Activated naive CD4-positive, alpha-beta T cell treated with anti-CD3 and anti-CD28 coated beads for 36 hours (primary cell): ENCODE measurements around the gene SOWAHC. TPM values are rescaled to one million over a fixed set of nuclear protein-coding genes. Genes with fewer than 3 reads are reported as not detected.
"Not testable (repeated sequence)": the region's sequence is repeated elsewhere in the genome, so short reads cannot be mapped to it uniquely, and the experiment has no call there.

Experiments used
- CTCF ChIA-PET: fragments of 350-600 bp; sonication (Branson Sonifier 250); formaldehyde crosslinking; loops from one replicate; lab custom pipeline; 2021; ENCODE audit warnings: antibody characterized with exemption; lab: Charles Lee
- DNase-seq: peaks from one replicate; pipeline ENCODE4 v3.0.0-alpha.2; 2020
- H3K27ac Mint-ChIP-seq: one replicate; pipeline ENCODE4 v1.8.0; 2021; ENCODE audit warnings: mild to moderate bottlenecking, mixed read lengths
- H3K27me3 Mint-ChIP-seq: one replicate; pipeline ENCODE4 v1.8.0; 2021; ENCODE audit warnings: low read depth, mixed read lengths
- H3K36me3 Mint-ChIP-seq: one replicate; pipeline ENCODE4 v1.8.0; 2021; ENCODE audit warnings: low read depth, mixed read lengths
- H3K4me1 Mint-ChIP-seq: one replicate; pipeline ENCODE4 v1.8.0; 2021; ENCODE audit warnings: low read depth, mixed read lengths
- H3K4me3 Mint-ChIP-seq: one replicate; pipeline ENCODE4 v1.8.0; 2021; ENCODE audit warnings: mild to moderate bottlenecking, moderate library complexity, mixed read lengths
- H3K9me3 Mint-ChIP-seq: one replicate; pipeline ENCODE4 v1.8.0; 2021; ENCODE audit warnings: mixed read lengths
- intact Hi-C: fragments of 100-400 bp; cut with micrococcal nuclease; formaldehyde crosslinking; loops from one replicate; pipeline ENCODE4 v1.15.1; 2023
- total RNA-seq, 2 experiments: library from RNA; stranded (reverse); gene quantifications; one replicate each; pipeline ENCODE4 v1.2.3, GENCODE V29; 2021

The SOWAHC gene
- total RNA-seq, 2 experiments from 2014 or later: 0.38 to 0.44 TPM

DNA sequence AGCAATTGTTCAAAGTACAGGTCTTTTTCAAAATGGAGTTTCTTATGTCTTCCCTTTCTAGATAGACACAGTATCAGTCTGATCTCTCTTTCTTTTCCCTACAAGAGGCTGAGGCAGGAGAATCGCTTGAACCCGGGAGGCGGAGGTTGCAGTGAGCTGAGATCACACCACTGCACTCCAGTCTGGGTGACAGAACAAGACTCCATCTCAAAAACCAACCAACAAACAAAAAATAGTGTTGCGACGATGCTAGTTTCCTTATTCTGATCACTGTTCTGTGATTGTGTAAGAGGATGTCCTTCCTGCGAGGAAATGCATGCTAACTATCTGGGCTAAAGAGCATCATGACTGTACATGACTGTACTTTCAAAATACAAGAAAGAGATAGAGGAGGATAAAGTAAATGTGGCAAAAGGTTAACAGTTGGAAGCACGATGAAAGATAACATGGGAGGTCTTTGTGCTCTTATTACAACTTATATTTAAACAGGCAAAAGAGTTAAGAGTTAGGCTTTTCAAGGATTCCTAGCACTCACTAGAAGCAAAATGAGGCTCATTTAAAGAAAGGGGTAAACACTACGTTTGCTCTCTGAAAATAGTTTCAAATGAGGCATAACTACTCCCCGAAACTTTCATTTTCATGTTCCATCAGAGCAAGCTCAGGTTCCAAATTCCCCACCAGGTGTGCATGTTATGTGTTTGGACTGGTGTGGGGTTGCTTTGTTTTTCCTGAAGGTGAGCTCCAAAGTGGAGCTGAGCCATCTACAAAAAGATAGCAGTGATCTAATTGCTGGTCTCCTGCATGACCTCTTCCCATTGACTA is 23.8 kb downstream of the SOWAHC start:
- CTCF ChIA-PET: interaction anchor here (0.6 kb wide), 1 partner anchor 79 kb away, joined by 3 read pairs; no protein-coding TSS in a partner anchor
- Mint-ChIP-seq H3K4me1 (peaks cover 11% of the 10 kb centered on the region), H3K4me3 (no peak overlapping the region), H3K27me3 (no peaks in the 10 kb centered on the region), H3K9me3 (no peaks in the 10 kb centered on the region), H3K36me3 (no peaks in the 10 kb centered on the region), H3K27ac (peak overlapping the region; percentile 76)
- intact Hi-C loops: no loop called here
- DNase-seq: peak; percentile 9

DNA sequence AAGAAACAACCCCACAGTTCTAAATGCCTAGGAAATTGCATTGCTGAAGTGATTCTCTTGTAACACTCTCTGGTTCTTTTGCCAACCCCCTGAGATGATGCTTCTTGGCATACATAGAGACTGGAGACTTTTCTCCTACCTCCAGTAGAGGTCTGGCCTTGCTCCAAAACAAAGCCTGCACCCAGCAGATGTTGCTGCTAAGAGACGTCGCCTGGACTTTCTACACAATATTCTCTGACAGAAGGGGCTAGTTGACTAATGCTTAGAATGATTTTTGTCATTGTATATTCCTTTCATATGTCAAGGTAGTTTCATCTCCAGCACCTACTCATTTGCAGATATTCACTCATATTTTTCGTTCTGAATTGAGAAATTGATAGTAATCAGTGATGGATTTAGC is 24.6 kb downstream of the SOWAHC start:
- H3K4me3 Mint-ChIP-seq: no peak overlapping the region
- DNase-seq: no peak
- CTCF ChIA-PET: no interaction called here
- H3K36me3 Mint-ChIP-seq: no peaks in the 10 kb centered on the region
- intact Hi-C loops: no loop called here
- H3K27me3 Mint-ChIP-seq: no peaks in the 10 kb centered on the region
- H3K27ac Mint-ChIP-seq: no peak overlapping the region
- no peaks in the 10 kb centered on the region for H3K9me3 Mint-ChIP-seq
- H3K4me1 Mint-ChIP-seq: peaks cover 10% of the 10 kb centered on the region

DNA sequence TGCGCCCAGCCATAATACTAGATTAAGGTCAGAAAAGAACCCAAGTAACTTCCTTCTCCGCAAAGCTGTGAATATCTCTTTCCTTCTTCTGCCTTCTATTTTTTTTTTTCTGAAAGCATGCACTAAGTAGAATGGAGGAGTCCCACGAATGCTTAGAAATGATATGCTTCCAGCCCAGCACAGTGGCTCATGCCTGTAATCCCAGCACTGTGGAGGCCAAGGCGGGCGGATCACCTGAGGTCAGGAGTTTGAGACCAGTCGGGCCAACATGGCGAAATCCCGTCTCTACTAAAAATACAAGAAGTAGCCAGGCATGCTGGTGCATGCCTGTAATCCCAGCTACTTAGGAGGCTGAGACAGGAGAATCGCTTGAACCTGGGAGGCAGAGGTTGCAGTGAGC is 25.8 kb downstream of the SOWAHC start:
- H3K9me3 Mint-ChIP-seq, DNase-seq, H3K27me3 Mint-ChIP-seq, H3K4me3 Mint-ChIP-seq, CTCF ChIA-PET, H3K36me3 Mint-ChIP-seq, H3K4me1 Mint-ChIP-seq, H3K27ac Mint-ChIP-seq, intact Hi-C loops: not testable (repeated sequence)

DNA sequence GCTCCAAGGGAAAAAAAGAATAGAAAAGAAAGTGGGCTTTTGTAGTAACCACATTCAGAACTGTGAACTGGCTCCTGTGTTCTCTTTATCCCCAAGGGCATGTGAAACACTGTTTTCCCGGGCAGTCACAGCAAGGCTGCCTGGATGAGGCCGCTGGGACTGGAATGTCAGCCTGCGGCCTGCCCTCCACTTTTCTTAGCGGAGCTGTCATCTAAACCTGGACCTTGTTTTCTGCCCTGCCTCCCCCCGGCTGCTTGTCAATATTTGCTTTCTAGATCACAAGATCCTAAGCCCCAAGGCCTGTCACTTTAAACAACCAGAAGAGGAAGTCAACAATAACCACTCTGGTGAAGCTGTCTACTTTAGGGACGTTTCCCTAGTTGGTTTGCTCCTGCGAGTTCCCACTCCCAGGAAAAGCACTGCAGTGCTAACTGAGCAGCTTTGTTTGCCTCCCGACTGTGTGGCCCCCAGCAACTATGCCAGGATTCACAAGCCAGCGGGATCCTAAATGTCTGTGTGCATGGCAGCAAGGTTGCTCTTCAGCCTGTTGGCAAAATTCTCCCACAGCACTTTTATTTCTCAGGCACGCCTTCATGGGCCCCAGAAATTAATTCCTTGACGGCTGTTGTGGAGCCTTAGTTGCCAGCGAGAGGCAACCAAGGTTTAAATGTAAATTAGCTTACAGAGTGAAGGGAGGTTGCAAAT is 30.6 kb downstream of the SOWAHC start:
- no peaks in the 10 kb centered on the region for H3K4me1 Mint-ChIP-seq
- intact Hi-C loops: no loop called here
- no peak for DNase-seq
- peaks cover 9% of the 10 kb centered on the region for H3K27me3 Mint-ChIP-seq
- no peaks in the 10 kb centered on the region for H3K9me3 Mint-ChIP-seq
- H3K4me3 Mint-ChIP-seq: no peak overlapping the region
- CTCF ChIA-PET: interaction anchor here (0.6 to 1.1 kb wide), 3 partner anchors 18 to 590 kb away, joined by 3 to 7 read pairs (median 3); no protein-coding TSS in a partner anchor
- H3K27ac Mint-ChIP-seq: no peak overlapping the region
- H3K36me3 Mint-ChIP-seq: no peaks in the 10 kb centered on the region

DNA sequence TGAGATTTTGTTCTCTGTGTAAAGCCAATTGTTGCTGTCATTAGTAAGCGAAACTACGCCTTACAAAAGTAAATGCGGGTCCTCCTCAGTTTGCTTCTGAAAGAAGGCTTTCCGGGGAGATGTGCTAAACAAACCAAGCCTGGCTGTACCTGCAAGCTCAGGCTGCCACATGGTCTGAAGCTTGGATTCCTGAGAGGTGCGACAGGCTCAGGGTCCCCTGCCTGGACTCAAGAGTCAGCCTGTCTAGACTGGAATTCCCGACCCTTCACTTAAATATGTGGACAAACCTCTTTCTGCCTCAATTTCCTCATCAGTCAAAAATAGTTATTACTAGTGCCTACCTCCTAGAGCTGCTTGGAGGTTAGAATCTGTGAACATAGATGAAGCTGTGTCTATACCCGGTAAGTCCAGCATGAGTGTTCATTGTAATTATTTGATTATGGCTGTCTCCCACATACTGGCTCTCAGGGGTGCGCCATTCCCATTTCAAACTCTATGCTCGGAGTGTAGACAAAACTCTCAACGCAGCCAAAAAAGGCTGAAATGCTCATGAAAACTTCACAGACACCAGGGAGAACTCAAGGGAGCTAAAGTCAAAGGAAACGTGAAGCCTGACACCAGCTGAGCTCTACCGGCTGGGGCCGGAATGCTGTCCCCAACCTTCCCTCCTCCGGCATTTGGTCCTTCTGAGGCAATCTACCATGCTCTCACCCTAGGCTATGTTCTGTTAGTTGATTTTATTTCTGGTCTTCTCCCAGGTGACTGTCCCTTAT is 31.4 kb downstream of the SOWAHC start:
- Mint-ChIP-seq H3K27ac (no peak overlapping the region), H3K9me3 (no peaks in the 10 kb centered on the region), H3K4me1 (no peaks in the 10 kb centered on the region), H3K36me3 (no peaks in the 10 kb centered on the region), H3K4me3 (no peak overlapping the region), H3K27me3 (peaks cover 9% of the 10 kb centered on the region)
- DNase-seq: no peak
- CTCF ChIA-PET: interaction anchor here (0.9 to 1.1 kb wide), 2 partner anchors 17 to 99 kb away, joined by 3 read pairs; no protein-coding TSS in a partner anchor
- intact Hi-C loops: no loop called here

DNA sequence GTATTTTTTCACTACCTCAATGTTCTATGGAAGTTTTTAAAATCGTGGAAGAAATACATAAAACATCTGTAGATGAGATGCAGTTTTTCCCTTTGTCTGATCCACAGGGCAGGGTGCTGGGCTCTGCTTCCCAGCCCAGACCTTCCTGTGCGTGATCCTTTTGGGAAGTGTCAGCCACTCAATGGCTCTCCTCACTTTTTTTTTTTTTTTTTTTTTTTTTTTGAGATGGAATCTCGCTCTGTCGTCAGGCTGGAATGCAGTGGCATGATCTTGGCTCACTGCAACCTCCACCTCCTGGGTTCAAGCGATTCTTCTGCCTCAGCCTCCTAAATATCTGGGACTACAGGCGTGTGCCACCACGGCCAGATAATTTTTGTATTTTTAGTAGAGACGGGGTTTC is 32.8 kb downstream of the SOWAHC start:
- Mint-ChIP-seq H3K9me3 (no peaks in the 10 kb centered on the region), H3K27ac (no peak overlapping the region), H3K27me3 (peaks cover 12% of the 10 kb centered on the region), H3K36me3 (no peaks in the 10 kb centered on the region), H3K4me1 (no peaks in the 10 kb centered on the region), H3K4me3 (no peak overlapping the region)
- CTCF ChIA-PET: no interaction called here
- DNase-seq: no peak
- intact Hi-C loops: no loop called here

DNA sequence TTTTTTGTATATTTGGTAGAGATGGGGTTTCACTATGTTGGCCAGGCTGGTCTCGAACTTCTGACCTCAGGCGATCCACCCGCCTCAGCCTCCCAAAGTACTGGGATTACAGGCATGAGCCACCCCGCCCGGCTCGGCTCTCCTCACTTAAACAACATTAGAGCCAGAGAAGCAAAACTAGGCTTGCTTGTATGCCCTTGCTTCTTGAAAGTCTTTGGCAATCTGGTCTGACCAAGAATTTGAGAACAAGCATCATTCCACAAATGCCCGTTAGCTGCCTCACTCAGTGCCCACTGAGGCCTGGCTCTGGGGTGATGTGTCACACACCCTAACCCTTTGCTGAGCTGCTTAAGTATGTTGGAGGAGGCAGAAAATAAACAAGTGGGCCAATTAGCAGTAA is 33.5 kb downstream of the SOWAHC start:
- H3K27me3 Mint-ChIP-seq: peaks cover 14% of the 10 kb centered on the region
- no peak overlapping the region for H3K27ac Mint-ChIP-seq
- H3K4me1 Mint-ChIP-seq: no peaks in the 10 kb centered on the region
- CTCF ChIA-PET: no interaction called here
- no peak overlapping the region for H3K4me3 Mint-ChIP-seq
- intact Hi-C loops: no loop called here
- no peaks in the 10 kb centered on the region for H3K9me3 Mint-ChIP-seq
- no peak for DNase-seq
- no peaks in the 10 kb centered on the region for H3K36me3 Mint-ChIP-seq

DNA sequence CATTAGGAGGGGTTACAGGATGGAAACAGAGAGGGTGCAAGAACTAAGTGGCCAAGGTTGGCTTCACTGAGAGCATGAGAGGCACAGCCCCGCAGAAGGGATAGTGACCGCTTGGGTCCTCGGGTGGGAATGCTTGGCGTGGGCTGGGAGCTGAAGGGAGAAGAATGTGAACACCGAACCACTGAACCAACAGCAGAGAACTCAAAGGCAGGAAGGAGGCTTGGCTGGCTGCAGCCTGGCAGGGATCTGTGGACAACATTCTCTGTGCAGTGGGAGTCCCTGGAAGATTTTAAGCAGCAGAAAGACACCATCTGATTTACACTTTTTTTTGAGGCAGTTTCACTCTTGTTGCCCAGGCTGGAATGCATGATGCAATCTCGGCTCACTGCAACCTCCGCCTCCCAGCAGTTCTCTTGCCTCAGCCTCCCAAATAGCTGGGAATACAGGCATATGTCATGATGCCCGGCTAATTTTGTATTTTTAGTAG is 33.9 kb downstream of the SOWAHC start:
- DNase-seq: no peak
- Mint-ChIP-seq H3K4me3 (no peak overlapping the region), H3K9me3 (no peaks in the 10 kb centered on the region), H3K27ac (peak overlapping the region; percentile 3), H3K4me1 (no peaks in the 10 kb centered on the region), H3K27me3 (peaks cover 17% of the 10 kb centered on the region), H3K36me3 (no peaks in the 10 kb centered on the region)
- intact Hi-C loops: no loop called here
- CTCF ChIA-PET: no interaction called here

DNA sequence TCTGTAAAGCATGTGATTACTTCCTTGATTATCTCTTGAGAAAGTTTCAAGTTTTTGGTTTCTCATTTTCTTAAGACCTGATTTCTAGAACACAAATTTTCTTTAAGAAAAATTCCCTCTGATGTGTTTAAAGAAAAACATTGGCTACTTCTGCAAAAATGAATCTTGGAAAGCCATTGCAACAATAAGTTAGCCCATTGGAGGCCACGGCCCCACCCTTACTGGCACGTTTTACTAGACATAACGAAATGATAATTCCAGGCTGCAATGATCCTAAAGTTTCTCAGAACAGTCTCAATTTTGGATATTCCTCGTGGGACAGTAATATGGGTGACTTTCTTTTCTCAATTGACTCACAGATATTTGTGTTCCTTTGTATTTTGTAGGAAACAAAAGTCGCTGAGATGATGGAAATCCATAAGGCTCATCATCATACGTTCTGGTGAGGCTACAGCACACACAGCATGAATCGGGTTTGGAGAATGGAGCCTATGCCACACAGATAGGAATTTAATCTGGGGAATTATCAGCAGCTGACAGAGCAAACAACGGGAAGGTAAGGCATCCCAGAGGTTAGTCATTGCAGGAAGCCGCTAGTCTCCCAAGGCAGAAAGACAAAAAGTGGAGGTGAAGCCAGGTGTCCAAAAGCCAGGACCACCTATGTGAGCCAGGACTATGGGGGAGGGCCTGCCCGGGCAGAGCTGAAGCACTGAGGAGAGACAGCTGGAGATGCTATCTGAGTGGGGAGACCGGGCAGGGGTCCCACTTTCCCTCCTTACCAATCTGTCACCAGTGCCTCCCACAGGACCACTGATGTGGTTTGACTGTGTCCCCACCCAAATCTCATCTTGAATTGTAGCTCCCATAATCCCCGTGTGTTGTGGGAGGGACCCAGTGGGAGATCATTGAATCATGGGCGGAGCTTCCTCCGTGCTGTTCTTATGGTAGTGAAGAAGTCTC is 35.9 kb downstream of the SOWAHC start:
- H3K36me3 Mint-ChIP-seq: no peaks in the 10 kb centered on the region

DNA sequence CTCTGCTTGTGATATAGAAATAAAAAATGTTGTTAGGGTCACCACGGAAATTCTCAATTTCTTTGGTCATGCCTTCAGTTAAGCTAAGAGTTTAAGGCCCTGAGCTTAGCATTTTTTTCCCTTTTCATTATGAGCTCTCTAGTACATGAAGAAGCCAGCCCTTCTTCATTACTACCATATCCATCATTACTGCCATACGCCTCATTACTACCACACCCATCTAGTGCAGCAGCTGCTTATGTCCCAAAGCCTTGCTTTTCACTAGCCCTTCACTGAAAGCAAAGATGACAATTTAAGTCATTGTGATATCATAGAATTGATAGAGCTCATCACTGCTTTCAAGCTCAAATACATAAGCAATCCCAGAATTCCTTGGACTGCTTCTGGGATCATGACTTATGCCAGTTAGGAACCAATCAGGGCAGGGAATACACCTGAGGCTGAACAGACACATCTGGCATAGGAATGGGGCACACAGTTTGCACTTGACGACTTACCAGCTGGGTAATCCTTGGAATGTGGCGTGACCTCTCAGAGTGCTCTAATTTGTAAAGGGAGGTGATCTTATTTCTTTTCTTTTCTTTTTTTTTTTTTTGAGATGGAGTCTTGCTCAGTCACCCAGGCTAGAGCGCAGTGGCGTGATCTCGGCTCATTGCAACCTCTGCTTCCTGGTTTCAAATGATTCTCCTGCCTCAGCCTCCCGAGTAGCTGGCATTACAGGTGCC is 40.3 kb downstream of the SOWAHC start:
- intact Hi-C loops: no loop called here
- Mint-ChIP-seq H3K36me3 (no peaks in the 10 kb centered on the region), H3K27ac (no peak overlapping the region), H3K27me3 (peaks cover 11% of the 10 kb centered on the region), H3K4me3 (no peak overlapping the region), H3K4me1 (no peaks in the 10 kb centered on the region), H3K9me3 (no peaks in the 10 kb centered on the region)
- CTCF ChIA-PET: no interaction called here
- no peak for DNase-seq

More for the DNA sequence above, 35.9 kb downstream of the SOWAHC start:
- CTCF ChIA-PET: no interaction called here
- no peak overlapping the region for H3K4me3 Mint-ChIP-seq
- no peaks in the 10 kb centered on the region for H3K9me3 Mint-ChIP-seq
- H3K27me3 Mint-ChIP-seq: peaks cover 20% of the 10 kb centered on the region
- H3K4me1 Mint-ChIP-seq: no peaks in the 10 kb centered on the region
- intact Hi-C loops: no loop called here
- H3K27ac Mint-ChIP-seq: no peak overlapping the region
- DNase-seq: no peak

DNA sequence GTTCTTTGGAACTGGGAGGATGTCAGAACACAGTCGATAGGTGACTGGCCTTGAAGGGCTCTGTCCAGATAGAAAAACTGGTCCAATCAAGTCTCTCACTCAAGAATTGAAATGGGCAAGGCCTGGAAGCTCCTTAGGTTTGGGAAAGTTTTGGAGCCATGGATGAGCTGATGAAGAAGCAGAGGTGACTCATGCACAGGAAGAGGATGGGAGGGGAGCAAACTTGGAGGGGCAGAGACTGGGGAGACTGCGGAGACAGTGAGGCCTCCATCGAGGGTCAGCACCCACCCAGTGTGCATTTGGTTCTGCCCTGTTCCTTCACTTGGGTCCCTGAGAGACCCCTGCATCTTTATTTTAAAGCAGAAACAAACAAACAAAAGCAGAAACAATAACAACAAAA is 41.1 kb downstream of the SOWAHC start:
- H3K36me3 Mint-ChIP-seq: no peaks in the 10 kb centered on the region
- DNase-seq: no peak
- no peaks in the 10 kb centered on the region for H3K9me3 Mint-ChIP-seq
- H3K4me1 Mint-ChIP-seq: no peaks in the 10 kb centered on the region
- H3K4me3 Mint-ChIP-seq: no peak overlapping the region
- no peak overlapping the region for H3K27ac Mint-ChIP-seq
- peaks cover 11% of the 10 kb centered on the region for H3K27me3 Mint-ChIP-seq
- intact Hi-C loops: no loop called here
- CTCF ChIA-PET: no interaction called here
